Erythroblast (primary cell): ENCODE results near the gene PSMG1.

ENCODE experiments used
- GATA1 ChIP-seq: IDR thresholded peaks from 2 replicates; pipeline ENCODE4 v1.6.1; 2011; ENCODE audit warnings: low read depth, mild to moderate bottlenecking, control low read depth, low read length, moderate library complexity
- POLR2A ChIP-seq: IDR thresholded peaks from 2 replicates; pipeline ENCODE4 v1.6.1; 2011; ENCODE audit warnings: mild to moderate bottlenecking, low read length

DNA sequence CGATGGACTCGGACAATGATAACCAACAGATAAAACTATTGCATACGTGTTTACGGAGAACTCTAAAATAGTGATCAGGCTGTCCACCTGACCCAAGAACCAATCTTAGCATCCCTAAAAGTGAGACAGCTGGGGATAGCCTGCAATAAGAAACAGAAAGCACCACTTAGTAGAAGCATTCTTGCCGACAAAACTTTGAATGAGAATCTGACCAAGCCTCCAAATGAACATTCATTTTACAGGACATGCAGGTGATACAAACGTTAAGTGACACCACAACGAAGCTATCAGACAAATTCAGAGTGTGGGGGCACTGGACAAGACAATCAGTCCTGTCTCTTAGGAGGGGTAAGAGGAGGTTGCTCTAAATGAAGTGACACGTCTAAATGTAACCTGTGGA, 1.2 kb downstream of the PSMG1 start:
- TF ChIP-seq POLR2A (no peak), GATA1 (no peak)
